PC-9 (cell line): ENCODE results near the gene REC114.

Experiments used
- CTCF ChIP-seq: fragments of 200-600 bp; sonication (generic); conservative IDR thresholded peaks from 2 replicates; pipeline ENCODE4 v1.6.1; 2017; ENCODE audit warnings: mixed run types, antibody characterized with exemption, mild to moderate bottlenecking, moderate library complexity
- EZH2 ChIP-seq: fragments of 200-600 bp; sonication (generic); IDR thresholded peaks from 2 replicates; pipeline ENCODE4 v1.8.0; 2017; ENCODE audit warnings: antibody characterized with exemption, low read depth

- TF ChIP-seq EZH2 (no peak), CTCF (no peak)
These were observed 141.9 kb downstream of the REC114 start for GRCh38 chr15:73584699-73585420.
